ENCODE results near the gene OTUB1. TPM values are rescaled to one million over a fixed set of nuclear protein-coding genes. Genes with fewer than 3 reads are reported as not detected.

Gene OTUB1
- polyA plus RNA-seq, 2 of the 4 experiments (the other 2 are of a cell fraction), result 97.4 to 113 TPM

DNA sequence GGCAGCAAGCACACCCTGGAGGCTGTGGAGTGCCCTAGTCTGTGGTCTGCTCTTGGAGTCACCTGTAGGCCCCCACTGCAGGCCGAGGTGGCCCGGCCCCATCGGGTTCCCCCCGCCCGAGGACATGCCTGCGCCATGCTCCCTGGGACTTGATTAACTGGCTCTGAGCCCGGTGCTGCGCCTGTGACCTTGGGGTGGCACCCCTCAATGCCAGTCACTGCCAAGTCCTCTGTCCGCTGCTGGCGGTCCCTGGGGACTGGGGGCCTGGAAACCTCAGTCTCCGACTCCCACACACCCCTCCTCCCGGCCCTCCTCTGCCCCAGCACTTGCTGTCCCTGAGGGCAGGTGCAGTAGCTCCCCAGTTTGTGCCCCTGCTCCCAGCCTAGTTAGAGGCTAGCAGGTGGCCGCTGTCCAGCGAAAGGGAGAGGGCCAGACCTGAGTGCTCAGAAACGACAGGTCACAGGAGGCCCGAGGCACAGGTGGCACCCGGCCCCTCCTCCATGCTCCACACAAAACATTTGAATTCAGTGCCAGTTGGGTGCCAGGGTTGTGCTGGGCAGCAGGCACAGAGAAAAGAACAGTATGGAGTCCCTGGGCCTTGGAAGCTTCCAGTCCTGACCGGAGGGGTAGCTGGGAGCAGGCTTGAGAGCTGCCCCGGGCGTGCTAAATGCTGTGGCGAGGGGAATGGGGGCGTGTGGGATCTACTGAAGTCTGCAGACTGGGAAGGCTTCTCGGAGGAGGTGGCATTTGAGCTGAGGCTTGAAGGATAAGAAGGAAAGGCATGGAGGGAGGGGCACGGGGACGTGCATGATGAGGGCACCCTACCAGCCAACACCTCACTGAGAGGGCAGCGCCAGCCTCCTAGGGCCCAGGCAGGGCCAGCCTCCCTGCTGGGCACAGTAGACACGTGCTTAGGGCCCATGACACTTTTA, 33.1 kb downstream of the OTUB1 start:
- Histone ChIP-seq H3K4me3 (no peak overlapping the region), H3K9me3 (no peaks in the 10 kb centered on the region), H3K27ac (no peak overlapping the region), H3K4me2 (no peak overlapping the region), H3K4me1 (peaks cover 7% of the 10 kb centered on the region; the same call in 1 of the 3 replicates)
- CTCF ChIA-PET, result interaction anchor here (1.0 to 1.1 kb wide), 2 partner anchors 21 to 183 kb away, joined by 3 read pairs; no protein-coding TSS in a partner anchor
- no peak for TF ChIP-seq FOSL2 (IDR thresholded peaks at IDR 0.05)
- no peak for TF ChIP-seq FOSL2 (CRISPR knock-in tag; IDR thresholded peaks at IDR 0.05)
- TF ChIP-seq, protein P1, sequence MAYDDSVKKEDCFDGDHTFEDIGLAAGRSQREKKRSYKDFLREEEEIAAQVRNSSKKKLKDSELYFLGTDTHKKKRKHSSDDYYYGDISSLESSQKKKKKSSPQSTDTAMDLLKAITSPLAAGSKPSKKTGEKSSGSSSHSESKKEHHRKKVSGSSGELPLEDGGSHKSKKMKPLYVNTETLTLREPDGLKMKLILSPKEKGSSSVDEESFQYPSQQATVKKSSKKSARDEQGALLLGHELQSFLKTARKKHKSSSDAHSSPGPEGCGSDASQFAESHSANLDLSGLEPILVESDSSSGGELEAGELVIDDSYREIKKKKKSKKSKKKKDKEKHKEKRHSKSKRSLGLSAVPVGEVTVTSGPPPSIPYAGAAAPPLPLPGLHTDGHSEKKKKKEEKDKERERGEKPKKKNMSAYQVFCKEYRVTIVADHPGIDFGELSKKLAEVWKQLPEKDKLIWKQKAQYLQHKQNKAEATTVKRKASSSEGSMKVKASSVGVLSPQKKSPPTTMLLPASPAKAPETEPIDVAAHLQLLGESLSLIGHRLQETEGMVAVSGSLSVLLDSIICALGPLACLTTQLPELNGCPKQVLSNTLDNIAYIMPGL (CRISPR knock-in tag; IDR thresholded peaks at IDR 0.05; ENCODE audit: borderline replicate concordance), result no peak
- no peak for TF ChIP-seq HEYL (CRISPR knock-in tag; IDR thresholded peaks at IDR 0.05)
- TF ChIP-seq HOXB13 (CRISPR knock-in tag; IDR thresholded peaks at IDR 0.05; ENCODE audit: low read depth), result no peak
- peak; percentile 81 for TF ChIP-seq ZFP36 (IDR thresholded peaks at IDR 0.05; ENCODE audit: borderline replicate concordance, partially characterized antibody)
- POLR2A ChIA-PET, result no interaction called here
- FAIRE-seq (no peak), ATAC-seq (no peak), DNase-seq (ENCODE audit: low read depth in 1 of 2, low spot score in 1 of 2) (no peak)
- 76% methylated on average over 21 of the region's 27 CpGs for WGBS (ENCODE audit: missing lambda C conversion rate)

DNA sequence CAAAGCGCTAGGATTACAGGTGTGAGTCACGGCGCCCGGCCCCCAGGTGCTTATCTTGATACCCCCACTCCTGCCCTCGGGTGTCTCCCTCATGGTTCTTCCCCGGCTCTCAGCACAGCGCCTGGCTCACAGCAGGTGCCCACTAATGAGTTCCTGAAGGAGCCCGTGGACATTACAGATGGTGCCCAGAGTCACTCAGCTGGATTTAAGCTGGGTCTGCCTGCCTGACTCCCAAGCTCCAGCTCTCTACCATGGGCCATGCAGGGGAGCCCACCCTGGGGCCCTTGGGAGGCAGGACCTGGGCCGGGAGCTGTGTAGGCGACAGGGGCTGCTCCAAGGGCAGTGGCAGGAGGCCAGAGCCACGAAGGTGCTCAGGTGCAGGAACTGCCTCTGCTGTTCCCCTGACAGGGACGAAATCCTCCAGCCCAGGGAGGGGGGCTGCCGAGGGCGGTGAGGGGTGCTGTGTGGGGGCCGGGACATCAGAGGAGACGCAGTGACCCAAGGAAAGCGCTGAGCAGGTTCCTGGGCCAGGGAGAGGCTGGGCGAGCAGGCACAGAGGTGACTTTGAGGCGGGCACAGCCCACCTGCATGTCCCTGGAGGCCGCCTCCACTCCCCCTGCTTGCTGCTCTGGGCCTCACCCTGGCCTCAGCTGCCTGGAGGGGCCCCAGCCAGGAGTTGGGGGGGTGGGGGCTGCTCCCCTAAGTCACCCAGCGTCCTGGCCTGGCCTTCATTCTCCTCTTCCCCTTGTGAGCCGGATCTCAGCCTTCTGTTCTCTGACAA, 34.9 kb downstream of the OTUB1 start:
- Histone ChIP-seq H3K27ac (no peak overlapping the region), H3K4me1 (peaks cover 7% of the 10 kb centered on the region; the same call in 1 of the 3 replicates), H3K9me3 (no peaks in the 10 kb centered on the region), H3K4me2 (no peak overlapping the region), H3K4me3 (no peak overlapping the region)
- ChIA-PET CTCF (interaction anchor here (0.7 kb wide), 1 partner anchor 9 kb away, joined by 3 read pairs; no protein-coding TSS in a partner anchor), POLR2A (no interaction called here)
- 81% methylated on average over 16 of the region's 22 CpGs for WGBS (ENCODE audit: missing lambda C conversion rate)
- FAIRE-seq (no peak), DNase-seq (ENCODE audit: low read depth in 1 of 2, low spot score in 1 of 2) (no peak), ATAC-seq (no peak)
- no peak for TF ChIP-seq NFE2L2 (conservative IDR thresholded peaks at IDR 0.05; ENCODE audit: low read length)
- no peak for TF ChIP-seq RAD21 (conservative IDR thresholded peaks at IDR 0.05 in 1 of 2, IDR thresholded peaks at IDR 0.05 in 1 of 2)
- no peak for TF ChIP-seq CHD2 (IDR thresholded peaks at IDR 0.05; ENCODE audit: low read length, partially characterized antibody)
- TF ChIP-seq RARB (CRISPR knock-in tag; IDR thresholded peaks at IDR 0.05), result no peak
- TF ChIP-seq HOXB5 (CRISPR knock-in tag; IDR thresholded peaks at IDR 0.05), result no peak
- TF ChIP-seq, protein P1 (CRISPR knock-in tag; IDR thresholded peaks at IDR 0.05; ENCODE audit: borderline replicate concordance), result no peak
- TF ChIP-seq MAZ (IDR thresholded peaks at IDR 0.05; ENCODE audit: borderline replicate concordance, low read depth, low read length), result no peak
- TF ChIP-seq GATA3 (IDR thresholded peaks at IDR 0.05; ENCODE audit: borderline replicate concordance), result no peak
- TF ChIP-seq, protein P2, sequence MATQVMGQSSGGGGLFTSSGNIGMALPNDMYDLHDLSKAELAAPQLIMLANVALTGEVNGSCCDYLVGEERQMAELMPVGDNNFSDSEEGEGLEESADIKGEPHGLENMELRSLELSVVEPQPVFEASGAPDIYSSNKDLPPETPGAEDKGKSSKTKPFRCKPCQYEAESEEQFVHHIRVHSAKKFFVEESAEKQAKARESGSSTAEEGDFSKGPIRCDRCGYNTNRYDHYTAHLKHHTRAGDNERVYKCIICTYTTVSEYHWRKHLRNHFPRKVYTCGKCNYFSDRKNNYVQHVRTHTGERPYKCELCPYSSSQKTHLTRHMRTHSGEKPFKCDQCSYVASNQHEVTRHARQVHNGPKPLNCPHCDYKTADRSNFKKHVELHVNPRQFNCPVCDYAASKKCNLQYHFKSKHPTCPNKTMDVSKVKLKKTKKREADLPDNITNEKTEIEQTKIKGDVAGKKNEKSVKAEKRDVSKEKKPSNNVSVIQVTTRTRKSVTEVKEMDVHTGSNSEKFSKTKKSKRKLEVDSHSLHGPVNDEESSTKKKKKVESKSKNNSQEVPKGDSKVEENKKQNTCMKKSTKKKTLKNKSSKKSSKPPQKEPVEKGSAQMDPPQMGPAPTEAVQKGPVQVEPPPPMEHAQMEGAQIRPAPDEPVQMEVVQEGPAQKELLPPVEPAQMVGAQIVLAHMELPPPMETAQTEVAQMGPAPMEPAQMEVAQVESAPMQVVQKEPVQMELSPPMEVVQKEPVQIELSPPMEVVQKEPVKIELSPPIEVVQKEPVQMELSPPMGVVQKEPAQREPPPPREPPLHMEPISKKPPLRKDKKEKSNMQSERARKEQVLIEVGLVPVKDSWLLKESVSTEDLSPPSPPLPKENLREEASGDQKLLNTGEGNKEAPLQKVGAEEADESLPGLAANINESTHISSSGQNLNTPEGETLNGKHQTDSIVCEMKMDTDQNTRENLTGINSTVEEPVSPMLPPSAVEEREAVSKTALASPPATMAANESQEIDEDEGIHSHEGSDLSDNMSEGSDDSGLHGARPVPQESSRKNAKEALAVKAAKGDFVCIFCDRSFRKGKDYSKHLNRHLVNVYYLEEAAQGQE (IDR thresholded peaks at IDR 0.05), result no peak
- TF ChIP-seq, protein P3, sequence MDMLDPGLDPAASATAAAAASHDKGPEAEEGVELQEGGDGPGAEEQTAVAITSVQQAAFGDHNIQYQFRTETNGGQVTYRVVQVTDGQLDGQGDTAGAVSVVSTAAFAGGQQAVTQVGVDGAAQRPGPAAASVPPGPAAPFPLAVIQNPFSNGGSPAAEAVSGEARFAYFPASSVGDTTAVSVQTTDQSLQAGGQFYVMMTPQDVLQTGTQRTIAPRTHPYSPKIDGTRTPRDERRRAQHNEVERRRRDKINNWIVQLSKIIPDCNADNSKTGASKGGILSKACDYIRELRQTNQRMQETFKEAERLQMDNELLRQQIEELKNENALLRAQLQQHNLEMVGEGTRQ (IDR thresholded peaks at IDR 0.05), result no peak
- TF ChIP-seq SMC3 (IDR thresholded peaks at IDR 0.05), result no peak
